ENCODE results near the gene GSKIP. TPM values are rescaled to one million over a fixed set of nuclear protein-coding genes. Genes with fewer than 3 reads are reported as not detected.

GSKIP gene
- polyA plus RNA-seq, 3 donors: 30.5 to 34.9 (median 30.9) TPM

Other genes with a start within 250 kb of the GSKIP start
- gene BDKRB2, start 158.7 kb upstream of the GSKIP start, polyA plus RNA-seq (ENCODE audit: insufficient read length in 3 of 3): 1 to 10 TPM; 3.3 to 5.2 (median 3.5) TPM
- gene BDKRB1, start 107.3 kb upstream of the GSKIP start, polyA plus RNA-seq (ENCODE audit: insufficient read length in 3 of 3): 1 to 10 TPM in 1 of 3 donors, under 1 TPM in 2; 0.23 to 1.0 (median 0.52) TPM
- gene ATG2B, start 185 bp upstream of the GSKIP start, polyA plus RNA-seq (ENCODE audit: insufficient read length in 3 of 3): 10 to 100 TPM; 30.4 to 49.9 (median 31.4) TPM
- 1 to 10 TPM; 4.4 to 6.6 (median 6.3) TPM for gene AK7, start 28.6 kb downstream of the GSKIP start, polyA plus RNA-seq (ENCODE audit: insufficient read length in 3 of 3)
- 100 to 1,000 TPM; 198 to 241 (median 228) TPM for gene PAPOLA, start 138.9 kb downstream of the GSKIP start, polyA plus RNA-seq (ENCODE audit: insufficient read length in 3 of 3)

All from renal cortex interstitium (tissue), 3 donors.